NCI-H226 (cell line): ENCODE data around the gene CNTF.
A peak's percentile ranks its signal among the peaks of the same experiment; 100 is the strongest.
"Not testable (repeated sequence)": the region's sequence is repeated elsewhere in the genome, so short reads cannot be mapped to it uniquely, and the experiment has no call there.

Experiments used
- DNase-seq: peaks from one replicate; pipeline ENCODE4 v3.0.0-alpha.2; 2015

Gene CNTF, protein sequence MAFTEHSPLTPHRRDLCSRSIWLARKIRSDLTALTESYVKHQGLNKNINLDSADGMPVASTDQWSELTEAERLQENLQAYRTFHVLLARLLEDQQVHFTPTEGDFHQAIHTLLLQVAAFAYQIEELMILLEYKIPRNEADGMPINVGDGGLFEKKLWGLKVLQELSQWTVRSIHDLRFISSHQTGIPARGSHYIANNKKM

GRCh38 chr11:58622344-58622743 is at the start of gene CNTF:
Gene CNTF, plus strand, starts transcription at chr11:58622665. Its CDS starts 88 bp downstream, at chr11:58622753.
- DNase-seq: peak; percentile 58

DNA sequence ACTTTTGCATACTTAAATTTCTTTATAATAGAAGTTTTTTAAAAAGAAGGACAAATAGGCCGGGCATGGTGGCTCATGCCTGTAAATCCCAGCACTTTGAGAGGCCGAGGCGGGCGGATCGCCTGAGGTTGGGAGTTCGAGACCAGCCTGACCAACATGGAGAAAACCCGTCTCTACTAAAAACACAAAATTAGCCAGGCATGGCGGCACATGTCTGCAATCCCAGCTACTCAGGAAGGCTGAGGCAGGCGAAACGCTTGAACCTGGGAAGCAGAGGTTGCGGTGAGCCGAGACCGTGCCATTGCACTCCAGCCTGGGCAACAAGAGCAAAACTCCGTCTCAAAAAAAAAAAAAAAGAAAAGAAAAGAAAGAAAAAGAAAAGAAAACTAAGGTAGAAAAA is 49.6 kb upstream of the CNTF start:
- DNase-seq: not testable (repeated sequence)

DNA sequence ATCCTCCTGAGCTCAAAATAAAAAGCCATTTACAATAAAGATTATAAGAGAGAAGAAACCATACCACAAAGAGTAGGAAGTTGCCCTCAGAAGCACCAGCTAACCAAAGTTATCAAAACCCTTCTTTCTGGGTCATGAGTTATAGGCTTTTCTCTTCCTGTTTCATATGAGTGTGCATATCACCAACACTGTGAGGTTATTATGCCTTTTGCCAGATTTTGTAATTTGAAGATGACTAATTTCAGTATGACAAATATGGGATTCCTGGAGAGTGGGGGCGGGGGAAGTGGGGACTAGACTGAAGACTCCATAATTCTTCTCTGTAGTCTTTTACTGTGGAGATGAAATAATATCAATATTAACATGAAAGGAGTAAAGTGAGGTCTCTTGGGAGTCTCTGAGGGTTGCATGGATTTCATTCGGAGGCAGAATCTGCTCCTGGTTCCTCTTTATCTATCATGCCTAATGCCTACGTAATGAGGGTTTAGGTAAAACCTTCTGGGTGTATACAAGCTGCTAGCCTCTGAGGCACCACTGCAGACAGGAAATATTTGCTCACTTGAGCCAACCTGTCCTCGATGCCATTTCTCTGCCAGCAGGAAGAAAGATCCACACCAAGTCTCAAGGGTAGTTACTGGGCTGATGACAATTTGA is 48.9 kb upstream of the CNTF start:
- DNase-seq: peak; percentile 81

GRCh38 chr11:58574881-58575280 is 47.6 kb upstream of the CNTF start:
- DNase-seq: peak; percentile 12

- DNase-seq: no peak
Observed at GRCh38 chr11:58575377-58576020, 47.0 kb upstream of the CNTF start, which contains the start of gene LPXN. Gene LPXN, minus strand, starts transcription at chr11:58575856. Its CDS starts 84 bp downstream, at chr11:58575772.

- peak; percentile 29 for DNase-seq
Observed at GRCh38 chr11:58576887-58577471, 45.5 kb upstream of the CNTF start.

DNA sequence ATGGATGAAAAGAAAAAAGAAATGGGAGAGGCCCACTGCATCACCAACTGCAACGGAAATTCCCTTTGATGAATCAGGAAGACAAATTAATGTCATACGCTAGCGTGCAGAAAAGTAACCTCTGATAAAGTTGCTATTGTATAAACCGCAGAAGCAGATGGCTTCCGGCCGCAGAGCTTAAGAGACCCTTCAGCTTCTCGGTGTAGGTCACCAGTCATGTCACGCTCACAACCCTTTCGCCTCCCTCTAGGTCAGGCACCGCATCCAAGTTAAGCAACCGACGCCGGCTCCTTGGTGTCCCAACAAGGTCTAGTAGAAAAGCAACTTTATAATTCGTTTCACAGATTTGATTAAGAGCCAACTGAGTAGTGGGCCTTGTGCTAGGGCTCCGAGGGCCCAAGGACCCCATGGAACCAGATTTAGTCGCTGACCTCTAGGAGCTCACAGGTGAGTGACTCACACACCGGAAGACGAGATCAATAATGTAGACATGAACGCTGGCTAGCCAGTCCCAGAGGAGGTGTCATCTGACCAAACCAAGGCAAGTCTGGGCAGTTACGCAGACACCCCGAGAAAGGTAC is 44.8 kb upstream of the CNTF start:
- DNase-seq: peak; percentile 70

GRCh38 chr11:58578136-58578634 is 44.3 kb upstream of the CNTF start:
- DNase-seq: peak; percentile 99

DNA sequence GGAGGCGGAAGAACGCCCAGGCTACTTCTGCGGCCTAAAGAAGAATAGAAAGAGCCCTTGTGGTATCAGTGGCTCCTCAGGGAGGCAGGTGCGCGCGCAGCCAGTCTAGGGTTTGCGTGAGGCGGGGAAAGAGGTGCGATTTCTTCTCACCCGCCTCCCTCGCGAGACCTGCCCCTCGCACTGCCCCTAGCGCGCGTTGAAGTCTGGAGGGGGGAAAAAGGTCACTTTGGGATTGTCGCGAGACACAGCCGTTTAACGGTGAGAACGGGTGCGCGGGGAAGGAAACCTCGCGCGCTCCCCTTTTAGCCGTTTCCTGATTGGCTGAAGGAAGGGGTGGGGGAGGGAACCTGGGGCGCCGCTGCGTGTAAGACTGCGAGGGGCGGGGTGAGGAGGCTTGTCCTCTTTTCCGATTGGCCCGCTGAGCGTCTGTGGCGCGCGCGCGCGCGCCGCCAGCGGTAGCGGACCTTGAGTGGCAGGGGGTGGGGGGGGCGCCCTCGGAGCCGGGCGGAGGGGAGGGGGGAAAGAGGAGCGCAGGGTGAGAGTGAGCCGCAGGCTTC is 43.8 kb upstream of the CNTF start, which contains the start of gene ZFP91:
Gene ZFP91, plus strand, starts transcription at position 429 of the 557 bp plus-strand sequence. CDS start 219 bp downstream, outside the sequence.
- peak; percentile 97 for DNase-seq

DNA sequence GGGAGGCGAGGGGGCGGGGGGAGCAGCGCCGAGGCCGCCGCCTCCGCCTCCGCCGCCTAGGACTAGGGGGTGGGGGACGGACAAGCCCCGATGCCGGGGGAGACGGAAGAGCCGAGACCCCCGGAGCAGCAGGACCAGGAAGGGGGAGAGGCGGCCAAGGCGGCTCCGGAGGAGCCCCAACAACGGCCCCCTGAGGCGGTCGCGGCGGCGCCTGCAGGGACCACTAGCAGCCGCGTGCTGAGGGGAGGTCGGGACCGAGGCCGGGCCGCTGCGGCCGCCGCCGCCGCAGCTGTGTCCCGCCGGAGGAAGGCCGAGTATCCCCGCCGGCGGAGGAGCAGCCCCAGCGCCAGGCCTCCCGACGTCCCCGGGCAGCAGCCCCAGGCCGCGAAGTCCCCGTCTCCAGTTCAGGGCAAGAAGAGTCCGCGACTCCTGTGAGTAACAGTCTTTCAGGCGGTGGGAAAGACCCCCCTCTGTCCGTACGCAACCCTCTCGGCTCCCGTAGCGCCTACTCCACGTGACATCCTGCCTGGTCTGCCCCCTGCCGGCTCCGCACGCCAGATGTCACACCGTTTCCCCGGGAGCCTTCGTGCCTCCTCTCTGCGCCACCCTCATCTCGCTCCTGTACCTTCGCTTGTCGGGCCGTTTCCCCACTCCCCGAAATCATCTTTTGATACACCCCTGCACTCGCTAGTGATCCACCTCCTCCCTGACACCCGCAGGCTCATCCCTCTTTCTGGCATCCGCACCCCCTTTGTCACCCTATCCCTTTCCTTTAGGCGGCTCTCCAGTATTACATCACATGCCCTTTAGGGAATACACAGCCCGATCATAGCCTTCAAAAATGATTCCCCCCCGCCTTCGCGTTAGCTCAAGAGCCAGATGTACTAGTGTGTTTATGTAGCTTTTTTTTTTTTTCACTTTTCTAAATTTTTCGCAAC is 43.0 kb upstream of the CNTF start:
- DNase-seq: peak; percentile 84

- DNase-seq: no peak
Observed at GRCh38 chr11:58580311-58580710, 42.2 kb upstream of the CNTF start.

- no peak for DNase-seq
Observed at GRCh38 chr11:58582437-58582836, 40.0 kb upstream of the CNTF start.

- DNase-seq: no peak
Observed at GRCh38 chr11:58586998-58587397, 35.5 kb upstream of the CNTF start.

DNA sequence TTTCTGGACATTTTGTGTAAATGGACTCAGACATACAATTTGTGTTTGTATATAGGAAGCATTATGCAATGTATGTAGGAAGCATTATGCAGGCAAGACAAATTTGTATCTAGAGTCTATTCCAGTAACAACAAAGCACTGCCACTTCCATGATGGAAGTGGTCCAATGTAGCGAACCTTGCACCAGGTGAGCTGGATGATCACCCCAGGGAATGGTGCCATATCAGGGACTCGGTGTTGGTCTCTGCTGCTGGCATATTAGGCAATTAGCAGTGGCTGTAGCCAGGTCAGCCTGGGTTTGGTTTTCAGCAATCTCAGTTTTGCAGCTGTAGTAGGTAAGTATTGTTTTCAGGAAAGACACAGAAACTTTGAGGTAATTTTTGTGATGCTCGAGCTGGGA is 30.8 kb upstream of the CNTF start:
- no peak for DNase-seq

- DNase-seq: no peak
Observed at GRCh38 chr11:58592760-58593472, 29.5 kb upstream of the CNTF start.

DNA sequence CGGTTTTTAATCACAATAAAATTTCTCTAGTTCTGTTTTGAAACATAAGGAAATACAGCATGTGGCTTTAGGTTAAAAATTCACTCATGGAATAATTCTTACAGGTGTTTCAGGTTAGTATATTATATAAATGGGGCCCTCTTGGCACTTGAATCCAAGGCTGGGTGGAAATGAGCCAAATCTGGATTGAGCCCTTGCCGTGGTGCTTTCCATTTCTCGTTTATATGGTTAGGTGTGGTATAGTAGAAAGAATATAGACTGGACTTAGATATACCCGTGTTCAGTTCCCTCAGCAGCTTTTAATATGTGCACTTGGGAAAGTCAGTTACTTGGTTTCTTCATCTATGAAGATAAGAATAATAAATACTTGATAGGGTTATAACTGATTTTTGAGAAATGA is 27.6 kb upstream of the CNTF start:
- no peak for DNase-seq

GRCh38 chr11:58596621-58597020 is 25.8 kb upstream of the CNTF start:
- no peak for DNase-seq

DNA sequence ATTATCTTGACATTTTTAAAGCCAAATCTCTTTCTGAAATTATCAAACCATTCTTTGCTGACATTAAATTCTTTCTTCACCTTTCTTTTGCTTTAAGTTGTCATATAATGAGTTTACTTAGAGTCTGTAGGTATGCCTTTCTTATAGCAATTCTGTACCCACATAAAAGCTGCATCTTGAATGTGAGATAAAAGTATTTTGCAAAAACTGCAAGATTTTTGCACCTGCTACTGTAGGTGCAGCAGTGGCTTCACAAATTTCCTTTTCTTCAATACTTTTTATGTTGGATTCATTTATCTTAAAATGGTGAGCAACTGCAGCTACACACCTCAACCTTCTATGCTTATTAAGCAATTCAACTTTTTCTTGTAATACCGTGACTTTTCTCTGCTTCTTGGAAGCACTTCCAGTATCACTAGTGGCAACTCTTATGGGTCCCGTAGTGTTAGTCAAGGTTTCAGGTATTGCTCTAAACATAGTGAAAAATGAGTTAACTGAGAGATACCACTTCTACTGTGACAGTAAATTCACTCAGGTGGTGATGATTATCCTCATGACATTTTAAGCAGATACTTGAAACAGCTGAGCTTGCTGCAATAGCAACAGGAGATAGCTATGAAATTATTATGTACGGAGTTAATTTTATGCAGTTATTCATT is 24.9 kb upstream of the CNTF start:
- DNase-seq: no peak

- no peak for DNase-seq
Observed at GRCh38 chr11:58600510-58600909, 22.0 kb upstream of the CNTF start.
